Measurements from ENCODE around the gene GAS7. TPM values are rescaled to one million over a fixed set of nuclear protein-coding genes. Genes with fewer than 3 reads are reported as not detected.

Gene GAS7
- total and polyA plus RNA-seq, 9 of the 15 experiments (the other 6 are each of a cell fraction or from before 2014, with no cell fraction given), result 0.11 to 0.33 TPM; not detected in 7

GRCh38 chr17:9878786-9879525 lies 319.4 kb downstream of the GAS7 start:
- intact Hi-C loops (cut with micrococcal nuclease), result no loop called here
- no peak overlapping the region for H2AFZ ChIP-seq (ENCODE audit: low read depth, low read length)
- H3K36me3 ChIP-seq (ENCODE audit: control insufficient read depth, insufficient read depth, low read length), result no peaks in the 10 kb centered on the region
- H3K4me1 ChIP-seq (replicated peaks in 1 of 2; ENCODE audit: control insufficient read depth in 2 of 2, insufficient read depth in 2 of 2, low read length in 2 of 2), result no peaks in the 10 kb centered on the region
- no peak overlapping the region for H3K27ac ChIP-seq (ENCODE audit: extremely low read depth, low read depth, low read length)
- ATAC-seq (no peak), DNase-seq (ENCODE audit: extremely low read depth in 1 of 4, low spot score in 3 of 4) (no peak), FAIRE-seq (no peak)
- H4K20me1 ChIP-seq (replicated peaks; ENCODE audit: control insufficient read depth, insufficient read depth, low read length), result no peaks in the 10 kb centered on the region
- no peak overlapping the region for H3K4me2 ChIP-seq (ENCODE audit: insufficient read depth, low read length)
- H3K27me3 ChIP-seq (ENCODE audit: control insufficient read depth in 2 of 2, insufficient read depth in 2 of 2, low read length in 2 of 2), result no peaks in the 10 kb centered on the region
- no peaks in the 10 kb centered on the region for H3K9me1 ChIP-seq (ENCODE audit: control insufficient read depth, insufficient read depth, low read length)
- CTCF ChIA-PET (ENCODE audit: low intra/inter-chr PET ratio), result no interaction called here
- POLR2A ChIA-PET, result interaction anchor here (1.3 kb wide), 1 partner anchor 11 kb away, joined by 4 read pairs; no protein-coding TSS in a partner anchor
- TF ChIP-seq CGGBP1 (CRISPR knock-in tag; IDR thresholded peaks at IDR 0.05) (no peak), BDP1 (IDR thresholded peaks at IDR 0.05; ENCODE audit: insufficient read depth, insufficient read length) (no peak), ZBTB17 (CRISPR knock-in tag; IDR thresholded peaks at IDR 0.05) (no peak), ELK3 (CRISPR knock-in tag; IDR thresholded peaks at IDR 0.05) (no peak), ZHX1 (conservative IDR thresholded peaks at IDR 0.05; ENCODE audit: low read length) (no peak), KLF13 (tag; IDR thresholded peaks at IDR 0.05; ENCODE audit: borderline replicate concordance, low read depth) (no peak), BHLHE40 (IDR thresholded peaks at IDR 0.05; ENCODE audit: low read length) (no peak), GTF2B (IDR thresholded peaks at IDR 0.05; ENCODE audit: extremely low read depth, insufficient read length) (no peak), NR2C1 (IDR thresholded peaks at IDR 0.05) (no peak), NR2C1 (tag; IDR thresholded peaks at IDR 0.05) (no peak), ARHGAP35 (IDR thresholded peaks at IDR 0.05; ENCODE audit: partially characterized antibody) (no peak), ZNF717 (CRISPR knock-in tag; IDR thresholded peaks at IDR 0.05) (no peak), CHCHD3 (CRISPR knock-in tag; IDR thresholded peaks at IDR 0.05) (no peak), KLF10 (CRISPR knock-in tag; IDR thresholded peaks at IDR 0.05) (no peak), SMAD4 (CRISPR knock-in tag; conservative IDR thresholded peaks at IDR 0.05) (no peak), RBM15 (IDR thresholded peaks at IDR 0.05; ENCODE audit: insufficient read depth, low read length) (no peak), FIP1L1 (IDR thresholded peaks at IDR 0.05; ENCODE audit: low read depth, low read length, poor library complexity, severe bottlenecking) (no peak)
- H3K9ac ChIP-seq (ENCODE audit: insufficient read depth in 1 of 2, low read depth in 2 of 2, low read length in 2 of 2), result no peak overlapping the region
- no TSS peak for BruUV-seq (replicated peaks)
- no peaks in the 10 kb centered on the region for H3K79me2 ChIP-seq (ENCODE audit: control insufficient read depth, insufficient read depth, low read length)
- 0% methylated on average over 8 of the region's 8 CpGs for WGBS (ENCODE audit: insufficient coverage, low coverage, missing lambda C conversion rate)
- no peaks in the 10 kb centered on the region for H3K9me3 ChIP-seq (replicated peaks; ENCODE audit: control insufficient read depth, insufficient read depth, low read depth, low read length)
- in situ Hi-C loops (cut with MboI), result no loop called here
- H3K4me3 ChIP-seq, result no peak overlapping the region
